K562 (cell line): ENCODE measurements around the gene DAAM1. TPM values are rescaled to one million over a fixed set of nuclear protein-coding genes. Genes with fewer than 3 reads are reported as not detected.

Source experiments
- CXXC5 ChIP-seq: fragments of 250-450 bp; sonication (Bioruptor Pico); IDR thresholded peaks from 2 replicates; pipeline ENCODE4 v1.8.0; 2022; ENCODE audit warnings: inconsistent platforms, mild to moderate bottlenecking, moderate library complexity
- HDAC1 ChIP-seq, 2 experiments: fragments of 450-650 bp; IDR thresholded peaks; 2 replicates each; pipeline ENCODE4 v1.6.1; 2016 to 2017; ENCODE audit warnings: inconsistent platforms in 1 of 2, mild to moderate bottlenecking in 1 of 2, moderate library complexity in 1 of 2
- KLF16 ChIP-seq: IDR thresholded peaks from 2 replicates; pipeline ENCODE4 v1.6.1; 2016; ENCODE audit warnings: antibody characterized with exemption
- LEF1 ChIP-seq: fragments of 450-650 bp; IDR thresholded peaks from 2 replicates; pipeline ENCODE4 v1.6.1; 2016; ENCODE audit warnings: mild to moderate bottlenecking
- MECOM ChIP-seq: fragments of 250-450 bp; sonication (Bioruptor Pico); IDR thresholded peaks from 2 replicates; pipeline ENCODE4 v1.8.0; 2022; ENCODE audit warnings: inconsistent platforms
- MLLT1 ChIP-seq, 2 experiments: fragments of 450-650 bp; IDR thresholded peaks; 2 replicates each; pipeline ENCODE4 v1.6.1; 2016
- MTA2 ChIP-seq: fragments of 450-650 bp; IDR thresholded peaks from 2 replicates; pipeline ENCODE4 v1.6.1; 2016; ENCODE audit warnings: low read depth
- SMAD3 ChIP-seq: fragments of 450-650 bp; formaldehyde crosslinking; conservative IDR thresholded peaks from 2 replicates; pipeline ENCODE4 v1.4.0; 2020; ENCODE audit warnings: mild to moderate bottlenecking
- SMARCE1 ChIP-seq: fragments of 450-650 bp; IDR thresholded peaks from 2 replicates; pipeline ENCODE4 v1.7.1; 2016; ENCODE audit warnings: mild to moderate bottlenecking
- STAG1 ChIP-seq: sonication (generic); formaldehyde crosslinking; IDR thresholded peaks from 2 replicates; pipeline ENCODE4 v1.5.0; 2020; ENCODE audit warnings: missing genetic modification reagents, borderline replicate concordance
- TEAD1 ChIP-seq, 2 experiments: fragments of 450-650 bp in 1 of 2; sonication (generic) in 1 of 2; formaldehyde crosslinking; IDR thresholded peaks; 2 replicates each; pipeline versions ENCODE4 v1.4.0 to v1.8.0; 2020 to 2022; ENCODE audit warnings: mild to moderate bottlenecking in 2 of 2, missing genetic modification reagents in 1 of 2
- polyA plus RNA-seq, 8 experiments: library from polyadenylated mRNA; depleted of rRNA in 4 of 8; stranded (reverse) in 5 of 8; unstranded in 3 of 8; fragments of >200 nt; fragmentation: Nextera tagmentation in 2 of 8; fragmentation: Illumina TruSeq in 1 of 8; extraction: Ambion mirVana in 2 of 8; extraction: Trizol in 1 of 8; gene quantifications; 2 replicates each; pipeline versions ENCODE4 v1.2.1 to v1.2.3, GENCODE V29; 2011 to 2014; ENCODE audit warnings: inconsistent platforms in 1 of 8, missing spikeins in 1 of 8
- total RNA-seq, 7 experiments: library from RNA; depleted of rRNA in 6 of 7; stranded (reverse); fragments of >200 nt in 6 of 7; fragmentation: Illumina TruSeq in 2 of 7; extraction: Trizol in 2 of 7; gene quantifications; 2 replicates each; pipeline versions ENCODE4 v1.2.1 to v1.2.3, GENCODE V29; 2011 to 2021; ENCODE audit warnings: low replicate concordance in 1 of 7
- TF ChIP-seq, protein P1 (sequence below): fragments of 450-650 bp; formaldehyde crosslinking; conservative IDR thresholded peaks from 2 replicates; pipeline ENCODE4 v1.4.0; 2022; ENCODE audit warnings: mild to moderate bottlenecking, missing genetic modification characterization
- TF ChIP-seq, protein P2 (sequence below): fragments of 450-650 bp; IDR thresholded peaks from 2 replicates; pipeline ENCODE4 v1.6.1; 2018; ENCODE audit not compliant: partially characterized antibody

Gene DAAM1
- total and polyA plus RNA-seq, 9 of the 15 experiments (the other 6 are each of a cell fraction or from before 2014, with no cell fraction given): 3.6 to 11.6 (median 6.7) TPM

DNA sequence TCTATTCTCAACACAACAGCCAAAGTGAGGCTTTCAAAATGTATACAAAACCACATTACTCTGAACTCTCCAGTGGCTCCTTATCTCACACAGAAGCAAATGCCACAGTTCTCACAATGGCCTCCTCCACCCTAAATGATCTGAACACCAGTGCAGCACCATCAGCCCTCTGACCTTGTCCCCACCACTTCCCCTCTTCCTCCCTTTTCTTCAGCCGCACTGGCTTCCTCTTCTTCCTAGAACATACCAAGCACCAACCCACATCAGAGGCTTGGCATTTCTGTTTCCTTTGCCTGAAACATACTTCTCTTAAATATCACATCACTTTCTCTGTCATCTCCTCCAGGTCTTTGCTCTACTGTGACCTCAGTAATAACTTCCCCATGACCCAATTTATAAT lies 210.4 kb downstream of the DAAM1 start (continued):
- TF ChIP-seq SMARCE1 (peak; percentile 62), HDAC1 (IDR thresholded peaks at IDR 0.05) (peak in 1 of 2 experiments; percentile 42; a peak in 1 of 4 replicates), SMAD3 (CRISPR knock-in tag) (no peak), TEAD1 (CRISPR knock-in tag; IDR thresholded peaks at IDR 0.05) (peak in 1 of 2 experiments; percentile 58; a peak in 1 of 4 replicates), STAG1 (CRISPR knock-in tag) (no peak), LEF1 (0 out of 2 replicates have a peak, but pooled peaks have one; percentile 21), CXXC5 (CRISPR knock-in tag) (0 out of 2 replicates have a peak, but pooled peaks have one; percentile 12), MTA2 (0 out of 2 replicates have a peak, but pooled peaks have one; percentile 23), KLF16 (peak; percentile 30; the same call in 1 of the 2 replicates), MECOM (CRISPR knock-in tag) (no peak), MLLT1 (IDR thresholded peaks at IDR 0.05) (0 out of 4 replicates have a peak, but pooled peaks of 1 of the 2 experiments have one; percentile 41)
- TF ChIP-seq, protein P1, sequence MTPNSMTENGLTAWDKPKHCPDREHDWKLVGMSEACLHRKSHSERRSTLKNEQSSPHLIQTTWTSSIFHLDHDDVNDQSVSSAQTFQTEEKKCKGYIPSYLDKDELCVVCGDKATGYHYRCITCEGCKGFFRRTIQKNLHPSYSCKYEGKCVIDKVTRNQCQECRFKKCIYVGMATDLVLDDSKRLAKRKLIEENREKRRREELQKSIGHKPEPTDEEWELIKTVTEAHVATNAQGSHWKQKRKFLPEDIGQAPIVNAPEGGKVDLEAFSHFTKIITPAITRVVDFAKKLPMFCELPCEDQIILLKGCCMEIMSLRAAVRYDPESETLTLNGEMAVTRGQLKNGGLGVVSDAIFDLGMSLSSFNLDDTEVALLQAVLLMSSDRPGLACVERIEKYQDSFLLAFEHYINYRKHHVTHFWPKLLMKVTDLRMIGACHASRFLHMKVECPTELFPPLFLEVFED: 0 out of 2 replicates have a peak, but pooled peaks have one; percentile 14
- TF ChIP-seq, protein P2, sequence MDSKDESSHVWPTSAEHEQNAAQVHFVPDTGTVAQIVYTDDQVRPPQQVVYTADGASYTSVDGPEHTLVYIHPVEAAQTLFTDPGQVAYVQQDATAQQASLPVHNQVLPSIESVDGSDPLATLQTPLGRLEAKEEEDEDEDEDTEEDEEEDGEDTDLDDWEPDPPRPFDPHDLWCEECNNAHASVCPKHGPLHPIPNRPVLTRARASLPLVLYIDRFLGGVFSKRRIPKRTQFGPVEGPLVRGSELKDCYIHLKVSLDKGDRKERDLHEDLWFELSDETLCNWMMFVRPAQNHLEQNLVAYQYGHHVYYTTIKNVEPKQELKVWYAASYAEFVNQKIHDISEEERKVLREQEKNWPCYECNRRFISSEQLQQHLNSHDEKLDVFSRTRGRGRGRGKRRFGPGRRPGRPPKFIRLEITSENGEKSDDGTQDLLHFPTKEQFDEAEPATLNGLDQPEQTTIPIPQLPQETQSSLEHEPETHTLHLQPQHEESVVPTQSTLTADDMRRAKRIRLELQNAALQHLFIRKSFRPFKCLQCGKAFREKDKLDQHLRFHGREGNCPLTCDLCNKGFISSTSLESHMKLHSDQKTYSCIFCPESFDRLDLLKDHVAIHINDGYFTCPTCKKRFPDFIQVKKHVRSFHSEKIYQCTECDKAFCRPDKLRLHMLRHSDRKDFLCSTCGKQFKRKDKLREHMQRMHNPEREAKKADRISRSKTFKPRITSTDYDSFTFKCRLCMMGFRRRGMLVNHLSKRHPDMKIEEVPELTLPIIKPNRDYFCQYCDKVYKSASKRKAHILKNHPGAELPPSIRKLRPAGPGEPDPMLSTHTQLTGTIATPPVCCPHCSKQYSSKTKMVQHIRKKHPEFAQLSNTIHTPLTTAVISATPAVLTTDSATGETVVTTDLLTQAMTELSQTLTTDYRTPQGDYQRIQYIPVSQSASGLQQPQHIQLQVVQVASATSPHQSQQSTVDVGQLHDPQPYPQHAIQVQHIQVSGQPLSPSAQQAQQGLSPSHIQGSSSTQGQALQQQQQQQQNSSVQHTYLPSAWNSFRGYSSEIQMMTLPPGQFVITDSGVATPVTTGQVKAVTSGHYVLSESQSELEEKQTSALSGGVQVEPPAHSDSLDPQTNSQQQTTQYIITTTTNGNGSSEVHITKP: peak; percentile 64
